Activated CD4-positive, alpha-beta T cell treated with anti-CD3 and anti-CD28 coated beads, Interleukin-2, amount 50 U/mL, for 24 hours (primary cell): ENCODE measurements around the gene RFLNA.
A peak's percentile ranks its signal among the peaks of the same experiment; 100 is the strongest.

ENCODE experiments used
- DNase-seq, 2 donors: peaks; one replicate each; pipeline ENCODE4 v3.0.0-alpha.2; 2020; ENCODE audit warnings: low read depth in 1 of 2, low spot score in 1 of 2

The RFLNA gene

GRCh38 chr12:124335426-124336183 is 40.7 kb downstream of the RFLNA start:
- no peak for DNase-seq

- DNase-seq = no peak
Measured at GRCh38 chr12:124336184-124336437, 41.2 kb downstream of the RFLNA start.

- no peak for DNase-seq
Measured at GRCh38 chr12:124336742-124337520, 42.0 kb downstream of the RFLNA start.

- DNase-seq = no peak
Measured at GRCh38 chr12:124337622-124338021, 42.7 kb downstream of the RFLNA start.

- DNase-seq = no peak
Measured at GRCh38 chr12:124338448-124338847, 43.6 kb downstream of the RFLNA start.

- no peak for DNase-seq
Measured at GRCh38 chr12:124338876-124339603, 44.1 kb downstream of the RFLNA start.

GRCh38 chr12:124340080-124340900 is 45.4 kb downstream of the RFLNA start:
- DNase-seq = no peak

GRCh38 chr12:124341645-124342069 is 46.8 kb downstream of the RFLNA start:
- no peak for DNase-seq

GRCh38 chr12:124344022-124344421 is 49.1 kb downstream of the RFLNA start:
- no peak for DNase-seq

- no peak for DNase-seq
Measured at GRCh38 chr12:124344526-124344925, 49.6 kb downstream of the RFLNA start.

- no peak for DNase-seq
Measured at GRCh38 chr12:124345795-124346194, 50.9 kb downstream of the RFLNA start.

GRCh38 chr12:124346425-124347168 is 51.7 kb downstream of the RFLNA start:
- no peak for DNase-seq

GRCh38 chr12:124347335-124347734 is 52.4 kb downstream of the RFLNA start:
- no peak for DNase-seq

GRCh38 chr12:124347805-124348658 is 53.1 kb downstream of the RFLNA start:
- DNase-seq = peak in 1 of 2 donors; percentile 16

GRCh38 chr12:124348659-124349380 is 53.9 kb downstream of the RFLNA start:
- no peak for DNase-seq

- DNase-seq = no peak
Measured at GRCh38 chr12:124350491-124350890, 55.6 kb downstream of the RFLNA start.

GRCh38 chr12:124351422-124351821 is 56.5 kb downstream of the RFLNA start:
- DNase-seq = no peak

GRCh38 chr12:124352257-124352656 is 57.4 kb downstream of the RFLNA start:
- DNase-seq = no peak

- no peak for DNase-seq
Measured at GRCh38 chr12:124352839-124353238, 57.9 kb downstream of the RFLNA start.
